ENCODE results near the gene GJA4. TPM values are rescaled to one million over a fixed set of nuclear protein-coding genes. Genes with fewer than 3 reads are reported as not detected.

The GJA4 gene
- total RNA-seq, 1 experiment from 2014 or later = 1.4 TPM

- Mint-ChIP-seq H3K9me3 (no peaks in the 10 kb centered on the region), H3K4me3 (no peak overlapping the region), H3K27me3 (ENCODE audit: low read depth) (peaks cover 4% of the 10 kb centered on the region), H3K27ac (no peak overlapping the region), H3K4me1 (no peaks in the 10 kb centered on the region), H3K36me3 (ENCODE audit: insufficient read depth in 1 of 3, low read depth in 3 of 3) (no peaks in the 10 kb centered on the region)
- Histone ChIP-seq H2BK120ac (ENCODE audit: low read depth, low read length, poor library complexity, severe bottlenecking) (no peak overlapping the region), H3K18ac (ENCODE audit: insufficient read length, low read depth, low read length) (no peak overlapping the region), H3K23me2 (ENCODE audit: insufficient read length, low read depth, low read length, poor library complexity, severe bottlenecking) (no peaks in the 10 kb centered on the region), H3K27ac (ENCODE audit: insufficient read length, low read depth, low read length) (no peak overlapping the region), H2AFZ (ENCODE audit: low read length) (no peak overlapping the region), H3K23ac (ENCODE audit: insufficient read length, low read depth, low read length) (no peak overlapping the region), H2BK20ac (ENCODE audit: low read depth, low read length, poor library complexity, severe bottlenecking) (no peak overlapping the region), H4K5ac (ENCODE audit: insufficient read length, low read depth, low read length) (no peak overlapping the region), H3K79me2 (ENCODE audit: insufficient read depth, low read length) (no peaks in the 10 kb centered on the region), H2AK5ac (ENCODE audit: insufficient read length, low read length) (no peak overlapping the region), H2BK12ac (ENCODE audit: insufficient read length, low read depth, low read length) (no peak overlapping the region), H3K56ac (ENCODE audit: insufficient read length, low read depth, low read length) (no peak overlapping the region), H3K27me3 (ENCODE audit: insufficient read depth, low read length) (no peaks in the 10 kb centered on the region), H4K91ac (ENCODE audit: insufficient read length, low read depth, low read length) (no peak overlapping the region), H4K20me1 (ENCODE audit: control insufficient read depth, insufficient read depth, insufficient read length) (no peaks in the 10 kb centered on the region), H2BK15ac (ENCODE audit: low read depth, low read length) (no peak overlapping the region), H2BK5ac (ENCODE audit: insufficient read length, low read length) (no peak overlapping the region), H3K14ac (ENCODE audit: insufficient read depth, low read length) (no peak overlapping the region; the same call in 1 of the 2 replicates), H3K79me1 (ENCODE audit: insufficient read depth, low read depth, low read length, poor library complexity, severe bottlenecking) (no peaks in the 10 kb centered on the region), H3K9ac (ENCODE audit: extremely low read depth, insufficient read length, low read length) (no peak overlapping the region), H3K4me1 (ENCODE audit: insufficient read depth, low read length) (no peaks in the 10 kb centered on the region), H3K9me3 (ENCODE audit: control insufficient read depth, low read depth, low read length) (no peaks in the 10 kb centered on the region), H4K8ac (replicated peaks; ENCODE audit: insufficient read length, low read depth, low read length) (no peak overlapping the region), H3K4me2 (ENCODE audit: insufficient read depth, insufficient read length, low read length) (no peak overlapping the region), H3T11ph (ENCODE audit: low read length) (no peak overlapping the region), H3K4ac (ENCODE audit: low read depth, low read length) (no peak overlapping the region)
- no peak for TF ChIP-seq CTCF (conservative IDR thresholded peaks at IDR 0.05)
- no CpG with 5 or more reads among the region's 2 CpGs for WGBS (ENCODE audit: extremely low coverage, insufficient read length, low lambda C conversion rate)
- DNase-seq = no peak
These were observed 35.8 kb downstream of the GJA4 start for GRCh38 chr1:34828611-34829010.
